ENCODE measurements around the gene SBNO2.

The SBNO2 gene

GRCh38 chr19:1088416-1089010 lies 85.6 kb downstream of the SBNO2 start:
- TF ChIP-seq CTCF (IDR thresholded peaks at IDR 0.05; ENCODE audit: borderline replicate concordance, insufficient read depth, low read depth, low read length), result no peak
- H3K4me3 ChIP-seq (ENCODE audit: low read depth, low read length), result no peak overlapping the region

- H3K4me3 ChIP-seq (ENCODE audit: low read depth, low read length), result no peak overlapping the region
- TF ChIP-seq CTCF (IDR thresholded peaks at IDR 0.05; ENCODE audit: borderline replicate concordance, insufficient read depth, low read depth, low read length), result peak; percentile 20; the same call in 1 of the 2 replicates
Measured at GRCh38 chr19:1087813-1088415, 86.2 kb downstream of the SBNO2 start.

GRCh38 chr19:1086613-1087012 lies 87.5 kb downstream of the SBNO2 start:
- no peak for TF ChIP-seq CTCF (IDR thresholded peaks at IDR 0.05; ENCODE audit: borderline replicate concordance, insufficient read depth, low read depth, low read length)
- H3K4me3 ChIP-seq (ENCODE audit: low read depth, low read length), result no peak overlapping the region

- no peak for TF ChIP-seq CTCF (IDR thresholded peaks at IDR 0.05; ENCODE audit: borderline replicate concordance, insufficient read depth, low read depth, low read length)
- no peak overlapping the region for H3K4me3 ChIP-seq (ENCODE audit: low read depth, low read length)
Measured at GRCh38 chr19:1085676-1086442, 88.2 kb downstream of the SBNO2 start.

GRCh38 chr19:1085053-1085658 lies 88.9 kb downstream of the SBNO2 start:
- H3K4me3 ChIP-seq (ENCODE audit: low read depth, low read length), result no peak overlapping the region
- TF ChIP-seq CTCF (IDR thresholded peaks at IDR 0.05; ENCODE audit: borderline replicate concordance, insufficient read depth, low read depth, low read length), result no peak

GRCh38 chr19:1084024-1084868 lies 89.8 kb downstream of the SBNO2 start:
- TF ChIP-seq CTCF (IDR thresholded peaks at IDR 0.05; ENCODE audit: borderline replicate concordance, insufficient read depth, low read depth, low read length), result no peak
- no peak overlapping the region for H3K4me3 ChIP-seq (ENCODE audit: low read depth, low read length)
